GM12873 (cell line): ENCODE results near the gene GSTT2B.

Experiments
- TF ChIP-seq, protein P1 (sequence below): IDR thresholded peaks from 2 replicates; pipeline ENCODE4 v1.5.1; 2012; ENCODE audit warnings: low read depth, mild to moderate bottlenecking, moderate library complexity, low read length, control low read depth; ENCODE audit not compliant: insufficient read depth; ENCODE audit errors: missing control alignments

GSTT2B gene

DNA sequence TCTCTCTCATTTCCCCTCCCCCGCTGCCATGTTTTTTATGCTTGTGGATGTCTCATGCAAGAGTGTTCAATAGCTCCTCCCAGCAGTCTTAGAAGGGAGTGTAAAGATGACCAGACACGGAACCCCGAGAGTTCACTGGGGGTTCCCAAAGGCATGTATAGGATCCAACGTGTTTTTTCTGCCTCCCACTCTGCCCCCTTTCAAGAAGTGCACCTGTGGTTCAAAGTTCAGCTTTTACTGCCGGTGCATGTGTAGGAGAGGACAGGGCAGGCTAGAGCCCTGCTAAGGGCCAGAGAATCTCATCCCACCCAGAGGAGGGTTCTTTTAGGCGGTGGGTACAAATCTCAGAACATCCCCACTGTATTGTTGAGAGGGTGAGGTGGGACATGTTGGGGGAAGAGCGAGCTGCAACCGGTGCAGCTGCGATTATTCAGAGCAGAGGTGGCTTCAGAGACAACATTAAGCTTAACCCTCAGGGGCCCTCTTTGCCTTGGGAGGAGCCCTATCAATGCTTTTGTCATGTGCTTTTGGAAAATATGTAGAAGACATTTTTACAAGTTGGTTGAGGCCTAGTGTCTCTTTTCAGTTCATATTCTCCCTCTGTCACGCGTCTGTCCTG is 52.3 kb downstream of the GSTT2B start:
- TF ChIP-seq, protein P1, sequence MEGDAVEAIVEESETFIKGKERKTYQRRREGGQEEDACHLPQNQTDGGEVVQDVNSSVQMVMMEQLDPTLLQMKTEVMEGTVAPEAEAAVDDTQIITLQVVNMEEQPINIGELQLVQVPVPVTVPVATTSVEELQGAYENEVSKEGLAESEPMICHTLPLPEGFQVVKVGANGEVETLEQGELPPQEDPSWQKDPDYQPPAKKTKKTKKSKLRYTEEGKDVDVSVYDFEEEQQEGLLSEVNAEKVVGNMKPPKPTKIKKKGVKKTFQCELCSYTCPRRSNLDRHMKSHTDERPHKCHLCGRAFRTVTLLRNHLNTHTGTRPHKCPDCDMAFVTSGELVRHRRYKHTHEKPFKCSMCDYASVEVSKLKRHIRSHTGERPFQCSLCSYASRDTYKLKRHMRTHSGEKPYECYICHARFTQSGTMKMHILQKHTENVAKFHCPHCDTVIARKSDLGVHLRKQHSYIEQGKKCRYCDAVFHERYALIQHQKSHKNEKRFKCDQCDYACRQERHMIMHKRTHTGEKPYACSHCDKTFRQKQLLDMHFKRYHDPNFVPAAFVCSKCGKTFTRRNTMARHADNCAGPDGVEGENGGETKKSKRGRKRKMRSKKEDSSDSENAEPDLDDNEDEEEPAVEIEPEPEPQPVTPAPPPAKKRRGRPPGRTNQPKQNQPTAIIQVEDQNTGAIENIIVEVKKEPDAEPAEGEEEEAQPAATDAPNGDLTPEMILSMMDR: no peak
